Endothelial cell of umbilical vein (primary cell): ENCODE data around the gene LRRN3. TPM values are rescaled to one million over a fixed set of nuclear protein-coding genes. Genes with fewer than 3 reads are reported as not detected.

ENCODE experiments used
- BruUV-seq: library from RNA; stranded (reverse); fragments of 400-500 nt; replicated peaks from 2 replicates; lab custom pipeline; 2021; lab: Mats Ljungman, UMichigan
- CTCF ChIA-PET: fragments of 300-600, 350-600 bp; sonication (Branson Sonifier 250); formaldehyde crosslinking; loops from one replicate; lab custom pipeline; 2021; ENCODE audit warnings: antibody characterized with exemption, inconsistent platforms; lab: Charles Lee
- POLR2A ChIA-PET: fragments of 300-600, 350-600 bp; sonication (Branson Sonifier 250); formaldehyde crosslinking; loops from one replicate; lab custom pipeline; 2021; ENCODE audit warnings: antibody characterized with exemption, inconsistent platforms; lab: Charles Lee
- DNase-seq: peaks from one replicate; pipeline ENCODE4 v3.0.0-alpha.2; 2011; ENCODE audit warnings: low read depth, low spot score
- FAIRE-seq: peaks from 2 replicates; lab custom pipeline; 2011; peaks lifted over from hg19 to GRCh38; lab: Jason Lieb, UNC
- H2AFZ ChIP-seq: 2 replicates; pipeline ENCODE4 v1.6.0; 2012; ENCODE audit warnings: low read depth, low read length, control low read depth, inconsistent platforms
- H3K27ac ChIP-seq: 2 replicates; pipeline ENCODE4 v1.5.1; 2011; ENCODE audit warnings: low read depth, mild to moderate bottlenecking, control low read depth, low read length, moderate library complexity; ENCODE audit not compliant: insufficient read depth
- H3K27me3 ChIP-seq, 2 experiments: 2 replicates each; pipeline versions ENCODE4 v1.6.0 to v1.6.1; 2011; ENCODE audit warnings: low read length in 2 of 2, mixed read lengths in 1 of 2; ENCODE audit not compliant: control insufficient read depth in 2 of 2, insufficient read depth in 2 of 2
- H3K36me3 ChIP-seq, 2 experiments: 2 replicates in 1 of 2; 3 replicates in 1 of 2; pipeline ENCODE4 v1.5.1; 2011; ENCODE audit warnings: low read length in 2 of 2, mild to moderate bottlenecking in 1 of 2, moderate library complexity in 1 of 2; ENCODE audit not compliant: control insufficient read depth in 2 of 2, insufficient read depth in 2 of 2; ENCODE audit errors: extremely low read depth in 1 of 2
- H3K4me1 ChIP-seq: 3 replicates; pipeline ENCODE4 v1.5.1; 2011; ENCODE audit warnings: mild to moderate bottlenecking, low read length; ENCODE audit not compliant: control insufficient read depth, insufficient read depth; ENCODE audit errors: extremely low read depth
- H3K4me2 ChIP-seq: 2 replicates; pipeline ENCODE4 v1.6.1; 2011; ENCODE audit warnings: low read length, control low read depth, mixed read lengths; ENCODE audit not compliant: insufficient read depth
- H3K4me3 ChIP-seq, 3 experiments: fragments of 200-600 bp in 1 of 3; sonication (generic), shearing (Covaris generic) in 1 of 3; replicated peaks in 1 of 3; 2 replicates each; pipeline ENCODE4 v1.5.1; 2011 to 2016; ENCODE audit warnings: control low read depth in 3 of 3, low read length in 3 of 3, mild to moderate bottlenecking in 2 of 3, inconsistent platforms in 1 of 3, low read depth in 1 of 3, moderate library complexity in 1 of 3; ENCODE audit not compliant: insufficient read depth in 1 of 3
- H3K79me2 ChIP-seq: 2 replicates; pipeline ENCODE4 v1.6.0; 2012; ENCODE audit warnings: low read length, inconsistent platforms; ENCODE audit not compliant: control insufficient read depth, insufficient read depth
- H3K9ac ChIP-seq: replicated peaks from 2 replicates; pipeline ENCODE3; 2011; ENCODE audit warnings: low read length, control low read depth; ENCODE audit not compliant: insufficient read depth; ENCODE audit errors: extremely low read depth
- H3K9me1 ChIP-seq: replicated peaks from 3 replicates; pipeline ENCODE4 v1.6.0; 2011; ENCODE audit warnings: mild to moderate bottlenecking, low read length; ENCODE audit not compliant: control insufficient read depth, insufficient read depth; ENCODE audit errors: extremely low read depth
- H3K9me3 ChIP-seq: replicated peaks from 2 replicates; pipeline ENCODE4 v1.5.1; 2012; ENCODE audit warnings: low read length, inconsistent platforms; ENCODE audit not compliant: control insufficient read depth, insufficient read depth
- H4K20me1 ChIP-seq: replicated peaks from 2 replicates; pipeline ENCODE3; 2011; ENCODE audit warnings: mild to moderate bottlenecking, low read length; ENCODE audit not compliant: control insufficient read depth, insufficient read depth; ENCODE audit errors: extremely low read depth
- CTCF ChIP-seq, 2 donors: IDR thresholded peaks; 1 replicate in 1 of 2; 2 replicates in 1 of 2; pipeline ENCODE4 v1.5.1; 2011; ENCODE audit warnings: low read length in 2 of 2, mild to moderate bottlenecking in 2 of 2, moderate library complexity in 2 of 2, control low read depth in 1 of 2, inconsistent platforms in 1 of 2, low read depth in 1 of 2; ENCODE audit not compliant: insufficient read depth in 1 of 2; ENCODE audit errors: extremely low read depth in 1 of 2
- EZH2 ChIP-seq: IDR thresholded peaks from 2 replicates; pipeline ENCODE4 v1.6.1; 2012; ENCODE audit warnings: borderline replicate concordance, low read depth, mild to moderate bottlenecking, moderate library complexity, low read length, inconsistent platforms; ENCODE audit not compliant: severe bottlenecking
- FOS ChIP-seq: IDR thresholded peaks from 2 replicates; pipeline ENCODE4 v1.6.1; 2011; ENCODE audit warnings: mild to moderate bottlenecking, low read length, moderate library complexity, borderline replicate concordance; ENCODE audit not compliant: insufficient read depth
- GATA2 ChIP-seq: IDR thresholded peaks from 2 replicates; pipeline ENCODE4 v1.7.0; 2011; ENCODE audit warnings: low read depth, mild to moderate bottlenecking, moderate library complexity, mixed read lengths, low read length; ENCODE audit not compliant: insufficient read length, insufficient read depth
- JUN ChIP-seq: IDR thresholded peaks from 2 replicates; pipeline ENCODE4 v1.6.1; 2011; ENCODE audit warnings: borderline replicate concordance, low read depth; ENCODE audit not compliant: insufficient read length, insufficient read depth
- MAX ChIP-seq: IDR thresholded peaks from 2 replicates; pipeline ENCODE4 v1.6.1; 2011; ENCODE audit not compliant: insufficient read depth, insufficient read length
- MYC ChIP-seq: IDR thresholded peaks from one replicate; pipeline ENCODE4 v1.6.1; 2011; ENCODE audit warnings: mild to moderate bottlenecking, low read depth, low read length
- POLR2A ChIP-seq: IDR thresholded peaks from 2 replicates; pipeline ENCODE4 v1.6.1; 2012; ENCODE audit warnings: low read depth, mild to moderate bottlenecking, control low read depth, low read length
- POLR2AphosphoS5 ChIP-seq: IDR thresholded peaks from 2 replicates; pipeline ENCODE4 v1.6.1; 2012; ENCODE audit warnings: low read depth, mild to moderate bottlenecking, control low read depth, low read length, moderate library complexity; ENCODE audit not compliant: insufficient read depth
- dilution Hi-C: fragments of 300-500 bp; cut with MboI; formaldehyde crosslinking; loops from one replicate; pipeline ENCODE4 v1.15.0; 2019; ENCODE audit warnings: low sequenced_read_pairs; ENCODE audit not compliant: extremely low pct_ligation_motif_present
- intact Hi-C: fragments of 100-400 bp; cut with micrococcal nuclease; formaldehyde crosslinking; loops from one replicate; pipeline ENCODE4 v1.10.0; 2022
- polyA plus RNA-seq, 4 experiments: library from polyadenylated mRNA; depleted of rRNA in 3 of 4; stranded (reverse) in 3 of 4; unstranded in 1 of 4; fragments of >200 nt; gene quantifications; 2 replicates each; pipeline versions ENCODE4 v1.2.1 to v1.2.3, GENCODE V29; 2011 to 2012; ENCODE audit warnings: missing spikeins in 1 of 4
- total RNA-seq: library from RNA; stranded (reverse); gene quantifications from 2 replicates; pipeline ENCODE4 v1.2.3, GENCODE V29; 2021

Gene LRRN3
- total and polyA plus RNA-seq, 2 donors (not counting 3 experiments of a cell fraction or from before 2014, with no cell fraction given), result not detected

DNA sequence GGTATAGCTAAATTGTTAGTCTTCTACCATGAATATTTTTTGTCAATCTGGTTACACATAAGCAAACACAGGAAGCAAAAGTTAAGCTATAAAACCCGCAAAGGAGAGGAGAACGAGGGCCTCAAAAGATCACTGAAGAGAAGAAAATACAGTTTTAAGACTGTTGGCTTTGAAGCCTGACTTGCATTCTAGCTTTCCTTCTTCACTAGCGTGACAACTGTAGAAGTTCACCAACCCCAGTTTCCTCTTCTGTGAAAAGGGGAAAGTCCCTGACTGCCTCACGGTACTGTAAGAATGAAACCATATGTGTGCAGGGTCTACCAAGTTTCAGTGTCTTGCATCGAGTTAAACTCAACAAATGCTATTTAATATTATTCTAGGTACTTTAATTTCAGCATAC is 7.5 kb upstream of the LRRN3 start:
- dilution Hi-C loops, result no loop called here
- Histone ChIP-seq H3K4me3 (no peak overlapping the region), H3K4me2 (no peak overlapping the region), H3K9me1 (no peaks in the 10 kb centered on the region), H3K36me3 (no peaks in the 10 kb centered on the region), H3K27me3 (no peaks in the 10 kb centered on the region), H4K20me1 (no peaks in the 10 kb centered on the region), H3K79me2 (no peaks in the 10 kb centered on the region), H3K9me3 (no peaks in the 10 kb centered on the region), H3K4me1 (no peaks in the 10 kb centered on the region), H3K27ac (no peak overlapping the region), H3K9ac (no peak overlapping the region), H2AFZ (no peak overlapping the region)
- FAIRE-seq (peak; percentile 71), DNase-seq (peak; percentile 68)
- intact Hi-C loops, result no loop called here
- no peak for TF ChIP-seq EZH2
- TF ChIP-seq FOS, result no peak
- TF ChIP-seq MAX, result no peak
- no peak for TF ChIP-seq CTCF (IDR thresholded peaks at IDR 0.05; ENCODE audit: extremely low read depth in 1 of 2, insufficient read depth in 1 of 2, low read depth in 1 of 2, low read length in 2 of 2)
- no peak for TF ChIP-seq MYC
- TF ChIP-seq POLR2AphosphoS5, result no peak
- TF ChIP-seq JUN, result no peak
- no peak for TF ChIP-seq GATA2
- no peak for TF ChIP-seq POLR2A
- no TSS peak for BruUV-seq
- ChIA-PET POLR2A (no interaction called here), CTCF (interaction anchor here (0.7 to 1.5 kb wide), 4 partner anchors 14 to 291 kb away, joined by 3 to 6 read pairs (median 3); no protein-coding TSS in a partner anchor)
